H1 (cell line): ENCODE data around the gene CASQ1.

Experiments used
- ASH2L ChIP-seq: fragments of 200-600, 300-600 bp; sonication (generic); IDR thresholded peaks from one replicate; pipeline ENCODE4 v1.7.1; 2017; ENCODE audit warnings: low read length
- EP300 ChIP-seq, 2 experiments: IDR thresholded peaks; 1 replicate in 1 of 2; 2 replicates in 1 of 2; pipeline ENCODE4 v1.6.1; 2011 to 2012; ENCODE audit warnings: low read depth in 2 of 2, low read length in 2 of 2, mild to moderate bottlenecking in 2 of 2, borderline replicate concordance in 1 of 2, inconsistent platforms in 1 of 2, moderate library complexity in 1 of 2
- EZH2 ChIP-seq: fragments of 200-600 bp; sonication (generic); IDR thresholded peaks from 2 replicates; pipeline ENCODE4 v1.7.1; 2012; ENCODE audit warnings: low read depth, mild to moderate bottlenecking, moderate library complexity, low read length, inconsistent platforms; ENCODE audit not compliant: severe bottlenecking
- GABPA ChIP-seq: IDR thresholded peaks from 2 replicates; pipeline ENCODE4 v1.6.1; 2011; ENCODE audit warnings: mild to moderate bottlenecking, low read length, moderate library complexity, borderline replicate concordance; ENCODE audit not compliant: insufficient read depth
- POLR2A ChIP-seq, 2 experiments: IDR thresholded peaks; 1 replicate in 1 of 2; 2 replicates in 1 of 2; pipeline ENCODE4 v1.6.1; 2011; ENCODE audit warnings: low read depth in 2 of 2, low read length in 2 of 2, mild to moderate bottlenecking in 2 of 2; ENCODE audit errors: control extremely low read depth in 1 of 2
- POLR2AphosphoS5 ChIP-seq: IDR thresholded peaks from 2 replicates; pipeline ENCODE4 v1.6.1; 2011; ENCODE audit warnings: low read depth, low read length
- RAD21 ChIP-seq, 2 experiments: IDR thresholded peaks in 1 of 2; conservative IDR thresholded peaks in 1 of 2; 2 replicates each; pipeline ENCODE4 v1.6.1; 2011; ENCODE audit warnings: low read depth in 2 of 2, low read length in 2 of 2, improper control_type of control experiment in 1 of 2, inconsistent platforms in 1 of 2, mild to moderate bottlenecking in 1 of 2, moderate library complexity in 1 of 2
- RXRA ChIP-seq: IDR thresholded peaks from 2 replicates; pipeline ENCODE4 v1.6.1; 2011; ENCODE audit warnings: low read depth, mild to moderate bottlenecking, low read length, moderate library complexity; ENCODE audit not compliant: insufficient read depth
- SUZ12 ChIP-seq: fragments of 200-600 bp; sonication (generic); IDR thresholded peaks from 2 replicates; pipeline ENCODE4 v1.6.1; 2012; ENCODE audit warnings: mild to moderate bottlenecking, inconsistent platforms, low read length, moderate library complexity, mixed read lengths
- TBP ChIP-seq: IDR thresholded peaks from 2 replicates; pipeline ENCODE4 v1.6.1; 2011; ENCODE audit warnings: low read depth, low read length, improper control_type of control experiment
- YY1 ChIP-seq: IDR thresholded peaks from 2 replicates; pipeline ENCODE4 v1.6.1; 2011; ENCODE audit warnings: low read depth, mild to moderate bottlenecking, low read length
- TF ChIP-seq, protein P1 (sequence below), 3 experiments: IDR thresholded peaks; 1 replicate in 2 of 3; 2 replicates in 1 of 3; pipeline versions ENCODE4 v1.5.1 to v1.6.1; 2011; ENCODE audit warnings: low read length in 3 of 3, mild to moderate bottlenecking in 3 of 3, inconsistent platforms in 2 of 3, low read depth in 1 of 3, moderate library complexity in 1 of 3; ENCODE audit not compliant: insufficient read depth in 1 of 3; ENCODE audit errors: control extremely low read depth in 1 of 3
- TF ChIP-seq, protein P2 (sequence below): IDR thresholded peaks from 2 replicates; pipeline ENCODE4 v1.6.1; 2011; ENCODE audit warnings: low read depth, mild to moderate bottlenecking, low read length; ENCODE audit not compliant: insufficient read depth

DNA sequence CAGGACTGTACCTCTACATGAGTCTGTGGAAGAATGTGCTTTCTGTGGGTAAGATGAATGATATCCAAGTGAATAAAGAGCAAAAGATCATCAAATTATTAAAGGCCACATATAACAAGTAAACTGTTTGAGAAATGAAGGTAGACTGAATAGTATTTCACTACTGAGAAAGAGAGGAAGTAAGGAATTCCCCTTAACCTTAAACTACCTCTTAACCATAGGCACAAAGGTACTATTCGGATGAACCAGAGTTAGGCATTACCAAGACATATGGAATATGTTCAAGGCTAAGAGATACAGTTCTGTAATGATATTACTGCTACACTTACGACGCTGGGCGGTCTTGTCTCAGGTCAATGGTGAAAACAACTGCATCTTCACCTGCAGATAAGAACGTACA lies 46.4 kb downstream of the CASQ1 start:
- TF ChIP-seq SUZ12 (no peak), ASH2L (no peak), RAD21 (IDR thresholded peaks at IDR 0.05 in 1 of 2, conservative IDR thresholded peaks at IDR 0.05 in 1 of 2; ENCODE audit: low read depth in 2 of 2, low read length in 2 of 2) (no peak), POLR2AphosphoS5 (no peak), YY1 (no peak), GABPA (no peak), POLR2A (IDR thresholded peaks at IDR 0.05; ENCODE audit: control extremely low read depth in 1 of 2, low read depth in 2 of 2, low read length in 2 of 2) (no peak), EZH2 (no peak), EP300 (IDR thresholded peaks at IDR 0.05; ENCODE audit: borderline replicate concordance in 1 of 2, low read depth in 2 of 2, low read length in 2 of 2) (no peak), RXRA (no peak), TBP (no peak)
- TF ChIP-seq, protein P1, sequence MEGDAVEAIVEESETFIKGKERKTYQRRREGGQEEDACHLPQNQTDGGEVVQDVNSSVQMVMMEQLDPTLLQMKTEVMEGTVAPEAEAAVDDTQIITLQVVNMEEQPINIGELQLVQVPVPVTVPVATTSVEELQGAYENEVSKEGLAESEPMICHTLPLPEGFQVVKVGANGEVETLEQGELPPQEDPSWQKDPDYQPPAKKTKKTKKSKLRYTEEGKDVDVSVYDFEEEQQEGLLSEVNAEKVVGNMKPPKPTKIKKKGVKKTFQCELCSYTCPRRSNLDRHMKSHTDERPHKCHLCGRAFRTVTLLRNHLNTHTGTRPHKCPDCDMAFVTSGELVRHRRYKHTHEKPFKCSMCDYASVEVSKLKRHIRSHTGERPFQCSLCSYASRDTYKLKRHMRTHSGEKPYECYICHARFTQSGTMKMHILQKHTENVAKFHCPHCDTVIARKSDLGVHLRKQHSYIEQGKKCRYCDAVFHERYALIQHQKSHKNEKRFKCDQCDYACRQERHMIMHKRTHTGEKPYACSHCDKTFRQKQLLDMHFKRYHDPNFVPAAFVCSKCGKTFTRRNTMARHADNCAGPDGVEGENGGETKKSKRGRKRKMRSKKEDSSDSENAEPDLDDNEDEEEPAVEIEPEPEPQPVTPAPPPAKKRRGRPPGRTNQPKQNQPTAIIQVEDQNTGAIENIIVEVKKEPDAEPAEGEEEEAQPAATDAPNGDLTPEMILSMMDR (IDR thresholded peaks at IDR 0.05; ENCODE audit: control extremely low read depth in 1 of 3, insufficient read depth in 1 of 3, low read depth in 1 of 3, low read length in 3 of 3) = no peak
- TF ChIP-seq, protein P2, sequence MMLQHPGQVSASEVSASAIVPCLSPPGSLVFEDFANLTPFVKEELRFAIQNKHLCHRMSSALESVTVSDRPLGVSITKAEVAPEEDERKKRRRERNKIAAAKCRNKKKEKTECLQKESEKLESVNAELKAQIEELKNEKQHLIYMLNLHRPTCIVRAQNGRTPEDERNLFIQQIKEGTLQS = no peak
